Neuronal stem cell (in vitro differentiated cells): Measurements from ENCODE around the gene HS6ST1.

Source experiments
- DNase-seq: peaks from one replicate; pipeline ENCODE4 v3.0.0-alpha.2; 2013; ENCODE audit warnings: low spot score
- H2AFZ ChIP-seq: one replicate; pipeline ENCODE4 v1.6.1; 2013; ENCODE audit warnings: mild to moderate bottlenecking, low read length, inconsistent platforms
- H2AK5ac ChIP-seq: 2 replicates; pipeline ENCODE4 v1.6.1; 2013; ENCODE audit warnings: low read depth, mild to moderate bottlenecking, inconsistent platforms, low read length, moderate library complexity, mixed read lengths
- H2BK120ac ChIP-seq: 2 replicates; pipeline ENCODE4 v1.6.1; 2013; ENCODE audit warnings: low read depth, mild to moderate bottlenecking, inconsistent platforms, low read length, moderate library complexity, mixed read lengths
- H2BK12ac ChIP-seq: one replicate; pipeline ENCODE4 v1.6.1; 2013; ENCODE audit warnings: low read length, inconsistent platforms
- H2BK15ac ChIP-seq: 2 replicates; pipeline ENCODE4 v1.6.1; 2013; ENCODE audit warnings: mild to moderate bottlenecking, low read length, inconsistent platforms, mixed read lengths
- H2BK5ac ChIP-seq: one replicate; pipeline ENCODE4 v1.6.1; 2013; ENCODE audit warnings: inconsistent platforms, mild to moderate bottlenecking, low read length, moderate library complexity
- H3K14ac ChIP-seq: one replicate; pipeline ENCODE4 v1.6.1; 2013; ENCODE audit warnings: low read length, inconsistent platforms
- H3K18ac ChIP-seq: 2 replicates; pipeline ENCODE4 v1.6.1; 2013; ENCODE audit warnings: low read length, inconsistent platforms
- H3K23ac ChIP-seq: 2 replicates; pipeline ENCODE4 v1.6.1; 2013; ENCODE audit warnings: low read depth, mild to moderate bottlenecking, mixed read lengths, low read length, inconsistent platforms; ENCODE audit not compliant: poor library complexity
- H3K27ac ChIP-seq: replicated peaks from 3 replicates; pipeline ENCODE4 v1.5.1; 2013; ENCODE audit warnings: low read length, inconsistent platforms
- H3K27me3 ChIP-seq, 3 experiments: 2 replicates each; pipeline ENCODE4 v1.6.1; 2013; ENCODE audit warnings: low read length in 3 of 3, mild to moderate bottlenecking in 2 of 3, inconsistent platforms in 1 of 3, low read depth in 1 of 3, mixed read lengths in 1 of 3, moderate library complexity in 1 of 3; ENCODE audit not compliant: control insufficient read depth in 3 of 3, insufficient read depth in 3 of 3
- H3K36me3 ChIP-seq, 2 donors: replicated peaks in 1 of 2; 2 replicates each; pipeline ENCODE4 v1.6.1; 2013; ENCODE audit warnings: low read length in 2 of 2; ENCODE audit not compliant: control insufficient read depth in 2 of 2, insufficient read depth in 2 of 2
- H3K4ac ChIP-seq: 2 replicates; pipeline ENCODE4 v1.6.1; 2013; ENCODE audit warnings: inconsistent platforms, mild to moderate bottlenecking, low read length, moderate library complexity
- H3K4me1 ChIP-seq, 2 donors: 1 replicate in 1 of 2; 2 replicates in 1 of 2; pipeline ENCODE4 v1.6.1; 2013; ENCODE audit warnings: low read length in 2 of 2, low read depth in 1 of 2; ENCODE audit not compliant: control insufficient read depth in 2 of 2, insufficient read depth in 1 of 2
- H3K4me2 ChIP-seq: one replicate; pipeline ENCODE4 v1.6.1; 2013; ENCODE audit warnings: mild to moderate bottlenecking, low read length, inconsistent platforms; ENCODE audit not compliant: insufficient read depth, poor library complexity, severe bottlenecking
- H3K4me3 ChIP-seq, 2 donors: 2 replicates each; pipeline ENCODE4 v1.5.1; 2013; ENCODE audit warnings: low read length in 2 of 2, mild to moderate bottlenecking in 2 of 2, inconsistent platforms in 1 of 2, moderate library complexity in 1 of 2
- H3K79me1 ChIP-seq: one replicate; pipeline ENCODE4 v1.6.1; 2013; ENCODE audit warnings: low read depth, mild to moderate bottlenecking, inconsistent platforms, low read length, moderate library complexity
- H3K9ac ChIP-seq: one replicate; pipeline ENCODE4 v1.6.1; 2013; ENCODE audit warnings: mild to moderate bottlenecking, low read depth, low read length, inconsistent platforms; ENCODE audit not compliant: poor library complexity
- H3K9me3 ChIP-seq, 2 donors: replicated peaks in 1 of 2; 2 replicates each; pipeline versions ENCODE3 to v1.6.1; 2013; ENCODE audit warnings: low read length in 2 of 2, mild to moderate bottlenecking in 2 of 2, inconsistent platforms in 1 of 2, low read depth in 1 of 2, mixed read lengths in 1 of 2, moderate library complexity in 1 of 2; ENCODE audit not compliant: control insufficient read depth in 2 of 2, insufficient read depth in 1 of 2
- H4K8ac ChIP-seq: one replicate; pipeline ENCODE4 v1.6.1; 2013; ENCODE audit warnings: low read depth, mild to moderate bottlenecking, inconsistent platforms, low read length, moderate library complexity
- H4K91ac ChIP-seq: one replicate; pipeline ENCODE4 v1.6.1; 2013; ENCODE audit warnings: low read length, low read depth, mild to moderate bottlenecking, inconsistent platforms; ENCODE audit not compliant: poor library complexity
- WGBS, 2 donors: extraction: QIAGEN DNeasy Blood & Tissue Kit; methylation state at CpG; one replicate each; pipeline ENCODE4 v1.1.7; 2013; ENCODE audit warnings: missing lambda C conversion rate in 2 of 2, mixed read lengths in 1 of 2; ENCODE audit not compliant: insufficient read length in 2 of 2, insufficient replicate concordance in 1 of 2; ENCODE audit errors: extremely low coverage in 2 of 2; 5-methylcytosine and 5-hydroxymethylcytosine counted together

The HS6ST1 gene

DNA sequence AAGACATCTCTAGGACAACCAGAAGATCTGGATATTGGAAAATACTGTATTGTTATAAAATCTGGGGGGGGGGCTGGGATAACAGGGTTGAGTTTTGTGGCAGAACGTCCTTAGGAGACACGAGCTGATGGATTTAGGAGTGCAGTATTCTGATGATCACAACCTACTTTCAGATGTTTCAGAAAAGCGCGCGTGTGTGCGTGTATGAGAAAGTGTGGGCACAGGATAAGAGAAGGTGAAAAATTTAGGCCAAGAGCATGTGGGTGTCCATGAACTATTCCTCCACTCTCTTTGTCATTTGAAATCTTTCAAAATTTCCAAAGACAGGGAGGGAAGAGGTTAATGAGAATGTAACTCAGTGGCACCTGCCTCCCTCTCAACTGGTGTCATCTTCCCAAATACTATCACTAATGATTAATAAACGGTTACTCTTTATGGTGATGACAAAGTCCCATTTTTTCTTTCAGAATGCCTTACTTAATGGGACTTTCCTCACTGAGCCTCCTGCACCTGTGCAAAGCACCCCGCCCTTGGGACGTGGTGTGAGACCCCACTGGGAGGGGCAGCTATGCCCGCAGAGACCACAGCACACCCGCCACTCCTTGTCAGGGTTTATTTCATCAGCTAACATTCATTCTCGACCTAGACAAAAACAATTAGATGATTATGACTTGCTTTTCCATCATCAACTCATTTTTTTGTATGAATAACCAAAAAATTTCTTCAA, 53.6 kb downstream of the HS6ST1 start:
- peaks cover 0 to 2% (median 0%) of the 10 kb centered on the region in 3 experiments for H3K27me3 ChIP-seq
- no peak overlapping the region for H3K14ac ChIP-seq
- no peak overlapping the region for H2AK5ac ChIP-seq
- H4K91ac ChIP-seq = no peak overlapping the region
- no peak overlapping the region for H2BK15ac ChIP-seq
- no peak overlapping the region for H3K4ac ChIP-seq
- no peak overlapping the region for H4K8ac ChIP-seq
- no peak overlapping the region for H3K4me3 ChIP-seq
- peaks cover 8% of the 10 kb centered on the region for H3K79me1 ChIP-seq
- peaks cover 5 to 30% of the 10 kb centered on the region in 2 donors for H3K36me3 ChIP-seq
- no peak overlapping the region for H2BK120ac ChIP-seq
- WGBS, 2 donors = no CpG with 5 or more reads among the region's 12 CpGs
- no peak overlapping the region for H2AFZ ChIP-seq
- no peak overlapping the region for H2BK12ac ChIP-seq
- no peaks in the 10 kb centered on the region for H3K9me3 ChIP-seq
- no peak overlapping the region for H3K23ac ChIP-seq
- H3K18ac ChIP-seq = no peak overlapping the region
- DNase-seq = no peak
- H2BK5ac ChIP-seq = no peak overlapping the region
- peaks cover 15% of the 10 kb centered on the region in 2 donors for H3K4me1 ChIP-seq
- no peak overlapping the region for H3K27ac ChIP-seq
- no peak overlapping the region for H3K9ac ChIP-seq
- H3K4me2 ChIP-seq = no peak overlapping the region

- Histone ChIP-seq H4K8ac (no peak overlapping the region), H3K9ac (no peak overlapping the region), H2BK15ac (no peak overlapping the region), H3K36me3 (peaks cover 4 to 23% of the 10 kb centered on the region in 2 donors), H2BK120ac (no peak overlapping the region), H4K91ac (no peak overlapping the region), H2BK5ac (no peak overlapping the region), H3K9me3 (no peaks in the 10 kb centered on the region), H3K18ac (no peak overlapping the region), H3K79me1 (peaks cover 2% of the 10 kb centered on the region), H3K4me1 (peaks cover 15 to 17% of the 10 kb centered on the region in 2 donors), H3K23ac (no peak overlapping the region), H3K27ac (no peak overlapping the region), H3K4me3 (no peak overlapping the region), H3K4me2 (no peak overlapping the region), H2BK12ac (no peak overlapping the region), H3K4ac (no peak overlapping the region), H2AK5ac (no peak overlapping the region), H3K27me3 (peaks cover 0 to 2% (median 0%) of the 10 kb centered on the region in 3 experiments), H3K14ac (no peak overlapping the region), H2AFZ (no peak overlapping the region)
- no CpG with 5 or more reads among the region's 9 CpGs for WGBS, 2 donors
- no peak for DNase-seq
These were observed 54.8 kb downstream of the HS6ST1 start for GRCh38 chr2:128263902-128264331.

DNA sequence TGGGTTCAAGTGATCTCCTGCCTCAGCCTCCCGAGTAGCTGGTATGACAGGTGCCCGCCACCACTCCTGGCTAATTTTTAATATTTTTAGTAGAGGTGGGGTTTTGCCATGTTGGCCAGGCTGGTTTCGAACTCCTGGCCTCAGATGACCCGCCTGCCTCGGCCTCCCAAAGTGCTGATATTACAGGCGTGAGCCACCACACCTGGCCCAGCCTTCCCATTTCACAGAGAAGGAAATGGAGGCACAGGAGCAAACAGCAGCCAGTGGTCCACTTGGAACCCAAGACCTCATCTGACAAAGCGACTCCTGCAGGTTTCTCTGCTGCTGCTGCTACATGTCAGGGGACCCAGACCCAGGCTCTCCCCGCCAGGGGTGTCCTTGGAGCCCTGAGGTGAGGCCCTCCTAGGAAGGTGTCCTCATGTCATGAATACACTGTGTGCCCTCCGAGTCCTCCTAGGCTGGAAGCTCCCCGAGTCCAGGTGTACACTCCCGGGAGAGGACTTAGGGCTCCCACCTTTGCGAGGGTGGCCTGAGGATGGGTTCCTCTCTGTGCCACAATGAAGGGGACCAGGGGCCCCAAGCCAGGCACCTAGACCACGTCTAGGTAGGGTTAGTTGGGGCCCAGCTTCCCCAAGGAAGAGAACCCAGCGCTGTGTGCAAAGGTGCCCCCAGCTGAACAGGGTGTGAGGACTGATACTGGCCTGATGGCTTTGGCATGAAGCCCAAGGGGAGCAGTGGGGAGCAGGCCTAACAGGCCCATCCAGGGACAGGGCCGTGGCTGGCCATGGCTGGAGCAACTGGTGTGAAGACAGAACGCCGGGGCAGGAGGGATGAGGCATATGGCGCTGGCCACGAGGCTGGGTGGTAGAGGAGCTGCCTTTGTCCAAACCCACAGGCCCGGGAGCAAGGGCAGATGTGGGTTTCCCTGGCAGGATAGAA, 56.1 kb downstream of the HS6ST1 start:
- H3K36me3 ChIP-seq = peaks cover 0 to 11% of the 10 kb centered on the region in 2 donors
- H3K27ac ChIP-seq = no peak overlapping the region
- peak overlapping the region; percentile 100 for H2AK5ac ChIP-seq
- H3K9ac ChIP-seq = peak overlapping the region; percentile 30
- peak overlapping the region in 1 of 2 donors; percentile 10 for H3K4me3 ChIP-seq
- H2BK120ac ChIP-seq = no peak overlapping the region
- peaks cover 15 to 19% of the 10 kb centered on the region in 2 donors for H3K4me1 ChIP-seq
- H3K4ac ChIP-seq = peak overlapping the region; percentile 8
- H3K79me1 ChIP-seq = no peaks in the 10 kb centered on the region
- WGBS, 2 donors = no CpG with 5 or more reads among the region's 20 CpGs
- H3K18ac ChIP-seq = peak overlapping the region; percentile 76
- H3K9me3 ChIP-seq = no peaks in the 10 kb centered on the region
- H2BK15ac ChIP-seq = peak overlapping the region; percentile 71
- no peak for DNase-seq
- H3K14ac ChIP-seq = peak overlapping the region; percentile 21
- H3K27me3 ChIP-seq = no peaks in the 10 kb centered on the region
- peak overlapping the region; percentile 92 for H4K91ac ChIP-seq
- H3K23ac ChIP-seq = peak overlapping the region; percentile 86
- H2BK5ac ChIP-seq = peak overlapping the region; percentile 68
- H4K8ac ChIP-seq = peak overlapping the region; percentile 43
- H3K4me2 ChIP-seq = no peak overlapping the region
- H2BK12ac ChIP-seq = peak overlapping the region; percentile 95
- no peak overlapping the region for H2AFZ ChIP-seq
